Astrocyte (in vitro differentiated cells and primary cell): Measurements from ENCODE around the gene L3MBTL1.

Experiments
- CTCF ChIP-seq: IDR thresholded peaks from 2 replicates; pipeline ENCODE4 v1.5.1; 2011; ENCODE audit warnings: low read depth, mild to moderate bottlenecking, inconsistent platforms, low read length, moderate library complexity; ENCODE audit not compliant: insufficient read depth
- EZH2 ChIP-seq: IDR thresholded peaks from 2 replicates; pipeline ENCODE4 v1.6.1; 2012; ENCODE audit warnings: mild to moderate bottlenecking, low read length, inconsistent platforms; ENCODE audit not compliant: insufficient read depth

GRCh38 chr20:43477619-43478018 lies 29.9 kb upstream of the L3MBTL1 start:
- TF ChIP-seq EZH2 (no peak), CTCF (no peak)
